HPDE6-E6E7 (cell line): Measurements from ENCODE around the gene KCNJ14.
A peak's percentile ranks its signal among the peaks of the same experiment; 100 is the strongest.

Experiments used
- DNase-seq: peaks from one replicate; pipeline ENCODE4 v3.0.0; 2011; ENCODE audit warnings: missing footprints; ENCODE audit errors: extremely low spot score

The KCNJ14 gene

GRCh38 chr19:48455171-48455907 is at the start of gene KCNJ14:
Gene KCNJ14, plus strand, starts transcription at chr19:48455574. Its CDS starts 6,151 bp downstream, at chr19:48461725.
- no peak for DNase-seq

- DNase-seq = no peak
These were observed 49.5 kb upstream of the KCNJ14 start for GRCh38 chr19:48405850-48406249.

GRCh38 chr19:48413879-48414587 is 41.3 kb upstream of the KCNJ14 start:
- no peak for DNase-seq

DNA sequence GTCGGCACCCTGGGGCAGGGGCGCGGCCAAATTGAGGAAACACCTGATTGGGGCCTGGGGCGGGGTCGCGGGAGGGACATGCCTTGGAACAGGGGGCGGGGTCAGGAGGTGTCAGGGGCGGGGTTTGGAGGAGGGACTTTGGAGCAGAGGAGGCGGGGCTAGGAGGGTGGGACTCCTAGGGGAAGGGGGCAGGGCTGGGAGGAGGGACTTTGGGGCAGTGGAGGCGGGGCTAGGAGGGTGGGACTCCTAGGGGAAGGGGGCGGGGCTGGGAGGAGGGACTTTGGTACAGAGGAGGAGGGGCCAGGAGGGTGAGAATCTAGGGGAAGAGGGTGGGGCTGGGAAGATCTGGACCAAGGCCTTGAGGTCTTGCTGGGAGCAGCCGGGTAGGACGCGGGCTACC is 40.0 kb upstream of the KCNJ14 start:
- no peak for DNase-seq

DNA sequence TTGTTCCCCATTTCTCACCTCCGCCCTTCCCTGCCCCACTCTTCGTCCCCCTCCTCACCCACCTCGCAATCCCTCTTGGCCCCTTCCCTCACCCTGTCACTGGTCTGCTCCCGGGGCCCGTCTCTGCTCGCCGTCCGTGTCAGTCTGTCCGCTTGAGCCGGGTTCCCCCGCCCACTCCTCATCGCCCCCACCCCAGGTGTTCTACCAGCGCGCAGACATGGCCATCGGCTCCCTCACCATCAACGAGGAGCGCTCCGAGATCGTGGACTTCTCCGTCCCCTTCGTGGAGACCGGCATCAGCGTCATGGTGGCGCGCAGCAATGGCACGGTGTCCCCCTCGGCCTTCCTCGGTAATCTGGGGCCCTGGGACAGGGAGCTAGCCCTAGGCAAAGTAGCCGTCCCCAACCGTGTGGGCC is 39.6 kb upstream of the KCNJ14 start:
- DNase-seq = no peak

DNA sequence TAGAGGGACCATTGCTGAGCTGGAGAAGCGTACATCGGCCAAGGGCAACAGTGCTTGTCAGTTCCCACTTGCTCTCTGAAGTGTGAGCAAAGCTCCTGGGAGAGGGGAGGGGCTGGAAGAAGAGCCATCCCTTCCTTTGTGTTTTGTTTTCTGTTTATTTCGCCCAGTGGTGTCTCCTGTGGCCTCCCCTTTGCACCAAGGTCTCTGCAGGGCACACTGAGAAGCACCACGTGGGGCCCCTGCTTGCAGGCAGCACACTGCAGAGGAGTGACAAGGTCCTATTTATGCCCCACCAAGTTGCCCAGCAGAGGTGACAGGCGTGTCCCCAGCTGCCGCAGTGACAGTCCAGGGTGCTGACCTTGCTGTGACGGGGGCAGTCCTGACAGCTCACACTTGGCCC is 38.0 kb upstream of the KCNJ14 start:
- DNase-seq = no peak

GRCh38 chr19:48418317-48419064 is 36.9 kb upstream of the KCNJ14 start:
- DNase-seq = no peak

GRCh38 chr19:48419158-48419920 is 36.0 kb upstream of the KCNJ14 start:
- DNase-seq = no peak

DNA sequence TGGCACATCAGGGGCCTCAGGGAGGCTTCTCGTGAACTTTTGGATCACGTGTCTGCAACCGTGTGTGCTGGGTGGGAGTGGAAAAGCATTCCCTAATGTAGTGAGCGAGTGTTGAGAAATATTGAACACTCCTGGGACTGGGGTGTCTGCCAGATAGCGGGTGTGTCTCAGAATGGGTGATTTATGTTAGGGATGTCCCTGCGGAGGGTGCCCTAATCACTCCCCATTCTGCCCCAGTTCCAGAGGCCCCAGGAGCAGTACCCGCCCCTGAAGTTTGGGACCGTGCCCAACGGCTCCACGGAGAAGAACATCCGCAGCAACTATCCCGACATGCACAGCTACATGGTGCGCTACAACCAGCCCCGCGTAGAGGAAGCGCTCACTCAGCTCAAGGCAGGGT is 33.8 kb upstream of the KCNJ14 start:
- DNase-seq = no peak

DNA sequence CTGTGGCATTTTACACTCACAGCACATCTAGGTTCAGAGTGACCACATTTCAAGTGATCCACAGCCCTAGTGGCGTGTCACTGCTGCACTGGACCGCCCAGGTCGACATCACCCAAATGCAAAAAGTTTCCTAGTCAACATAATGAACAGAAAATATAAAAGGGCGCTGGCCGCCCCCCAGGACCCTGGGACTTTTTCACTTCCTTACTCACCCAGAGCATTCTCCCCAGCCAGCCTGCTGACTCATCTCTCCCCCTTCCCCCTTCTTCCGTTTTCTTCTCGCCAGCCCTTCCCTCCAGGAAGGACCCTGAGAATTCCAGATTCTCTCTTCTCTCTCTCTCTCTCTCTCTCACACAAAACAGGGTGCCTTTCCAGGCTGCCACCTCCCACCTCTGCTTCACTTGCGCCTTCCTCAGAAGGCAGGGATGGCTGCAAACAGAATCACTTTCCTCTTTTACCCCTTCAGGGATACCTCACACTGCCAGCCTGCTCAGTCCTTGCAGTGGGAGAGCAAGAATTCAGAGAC is 30.6 kb upstream of the KCNJ14 start:
- no peak for DNase-seq

DNA sequence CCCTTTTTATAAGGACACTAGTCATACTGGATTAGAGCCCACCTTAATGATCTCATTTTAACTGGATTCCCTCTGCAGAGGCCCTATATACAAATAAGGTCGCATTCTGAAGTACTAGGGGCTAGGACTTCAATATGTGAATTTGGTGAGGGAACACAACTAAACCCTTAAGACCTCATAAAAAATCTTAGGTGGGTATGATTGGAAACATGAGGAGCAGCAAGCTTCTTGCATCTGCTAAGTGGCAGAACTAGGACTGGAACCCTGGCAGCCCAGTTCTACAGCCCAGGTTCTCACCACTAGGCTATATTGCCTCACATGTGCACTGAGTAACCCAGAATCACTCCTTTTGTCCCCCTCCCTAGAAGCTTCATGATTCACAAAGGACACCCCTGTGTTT is 26.7 kb upstream of the KCNJ14 start:
- DNase-seq = no peak

GRCh38 chr19:48433337-48433736 is 22.0 kb upstream of the KCNJ14 start:
- no peak for DNase-seq

DNA sequence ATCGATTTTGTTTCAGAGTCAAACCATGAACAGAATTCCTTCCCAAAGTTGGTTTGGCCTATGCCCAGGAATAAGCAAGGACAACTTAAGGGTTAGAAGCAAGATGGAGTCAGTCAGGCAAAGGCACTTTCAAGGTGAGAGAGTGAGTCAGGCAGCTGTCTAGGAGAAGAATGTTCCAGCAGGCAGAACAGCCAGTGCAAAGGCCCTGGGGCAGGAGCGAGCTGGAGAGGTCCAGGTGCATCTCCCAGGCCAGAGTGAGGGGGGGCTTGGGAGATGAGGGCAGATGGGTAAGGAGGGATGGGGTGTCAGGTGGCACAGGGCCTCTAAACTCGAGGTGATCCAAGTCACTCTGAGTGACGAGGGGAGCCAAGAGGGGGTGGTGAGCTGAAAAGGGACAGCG is 18.8 kb upstream of the KCNJ14 start:
- DNase-seq = no peak

GRCh38 chr19:48441360-48442050 is 13.9 kb upstream of the KCNJ14 start:
- no peak for DNase-seq

DNA sequence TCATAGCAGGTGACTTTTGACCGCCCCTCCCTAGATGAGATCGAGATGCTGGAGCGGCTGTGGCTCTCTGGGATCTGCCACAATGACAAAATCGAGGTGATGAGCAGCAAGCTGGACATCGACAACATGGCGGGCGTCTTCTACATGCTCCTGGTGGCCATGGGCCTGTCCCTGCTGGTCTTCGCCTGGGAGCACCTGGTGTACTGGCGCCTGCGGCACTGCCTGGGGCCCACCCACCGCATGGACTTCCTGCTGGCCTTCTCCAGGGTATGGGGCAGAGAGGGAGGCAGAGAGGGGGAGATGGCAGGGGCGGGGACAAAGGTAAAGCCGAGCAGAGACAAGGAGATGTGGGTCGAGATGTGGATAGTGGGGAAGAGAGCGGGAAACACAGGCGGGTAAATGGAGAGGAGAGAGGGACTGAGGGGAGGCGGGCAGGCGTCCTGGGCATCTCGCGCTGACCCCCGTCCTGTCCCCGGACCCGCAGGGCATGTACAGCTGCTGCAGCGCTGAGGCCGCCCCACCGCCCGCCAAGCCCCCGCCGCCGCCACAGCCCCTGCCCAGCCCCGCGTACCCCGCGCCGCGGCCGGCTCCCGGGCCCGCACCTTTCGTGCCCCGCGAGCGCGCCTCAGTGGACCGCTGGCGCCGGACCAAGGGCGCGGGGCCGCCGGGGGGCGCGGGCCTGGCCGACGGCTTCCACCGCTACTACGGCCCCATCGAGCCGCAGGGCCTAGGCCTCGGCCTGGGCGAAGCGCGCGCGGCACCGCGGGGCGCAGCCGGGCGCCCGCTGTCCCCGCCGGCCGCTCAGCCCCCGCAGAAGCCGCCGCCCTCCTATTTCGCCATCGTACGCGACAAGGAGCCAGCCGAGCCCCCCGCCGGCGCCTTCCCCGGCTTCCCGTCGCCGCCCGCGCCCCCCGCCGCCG is 13.0 kb upstream of the KCNJ14 start:
- DNase-seq = no peak

- no peak for DNase-seq
These were observed 12.1 kb upstream of the KCNJ14 start for GRCh38 chr19:48443256-48443655.

DNA sequence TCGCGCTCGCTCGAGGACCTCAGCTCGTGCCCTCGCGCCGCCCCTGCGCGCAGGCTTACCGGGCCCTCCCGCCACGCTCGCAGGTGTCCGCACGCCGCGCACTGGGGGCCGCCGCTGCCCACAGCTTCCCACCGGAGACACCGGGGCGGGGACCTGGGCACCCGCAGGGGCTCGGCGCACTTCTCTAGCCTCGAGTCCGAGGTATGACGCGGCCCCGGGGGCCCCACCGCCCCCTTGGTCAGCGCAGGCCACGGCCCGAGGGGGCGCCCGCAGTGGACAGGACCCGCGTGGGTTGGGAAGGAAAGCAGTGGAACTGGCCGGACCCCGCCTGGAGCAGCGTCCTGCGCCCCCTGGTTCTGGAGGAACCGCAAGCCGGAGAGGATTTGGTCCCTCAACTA is 11.6 kb upstream of the KCNJ14 start:
- no peak for DNase-seq

- DNase-seq = no peak
These were observed 11.0 kb upstream of the KCNJ14 start for GRCh38 chr19:48444129-48444935.

GRCh38 chr19:48444936-48445200 is 10.5 kb upstream of the KCNJ14 start:
- DNase-seq = no peak

DNA sequence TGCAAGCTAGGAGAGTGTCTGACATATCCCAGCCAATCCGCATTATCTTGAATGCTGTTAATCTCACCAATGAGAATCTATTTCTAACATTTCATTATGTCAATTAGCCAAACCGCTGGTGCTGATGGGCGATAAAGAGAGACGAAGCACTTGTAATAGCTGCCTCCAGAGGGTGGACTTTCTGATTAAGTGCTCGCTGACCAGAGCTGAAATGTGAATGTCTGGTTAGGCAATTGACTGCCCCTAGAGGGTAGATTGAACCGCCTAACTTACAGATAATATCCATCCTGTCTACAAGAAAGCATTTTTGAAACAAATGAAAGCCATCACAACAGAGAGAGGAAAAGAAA is 10.1 kb upstream of the KCNJ14 start:
- peak; percentile 80 for DNase-seq
